DOHH2 (cell line): ENCODE results near the gene TFAP2A.

Experiments
- EZH2phosphoT487 ChIP-seq: fragments of 200-600 bp; sonication (generic); IDR thresholded peaks from 2 replicates; pipeline ENCODE4 v1.6.1; 2017; ENCODE audit warnings: borderline replicate concordance, mild to moderate bottlenecking, antibody characterized with exemption, low read length, moderate library complexity, mixed read lengths
- TF ChIP-seq, protein P1 (sequence below): fragments of 200-600 bp; sonication (generic); IDR thresholded peaks from one replicate; pipeline ENCODE4 v1.5.1; 2014; ENCODE audit warnings: antibody characterized with exemption, mild to moderate bottlenecking, low read depth, low read length; ENCODE audit not compliant: poor library complexity, severe bottlenecking

DNA sequence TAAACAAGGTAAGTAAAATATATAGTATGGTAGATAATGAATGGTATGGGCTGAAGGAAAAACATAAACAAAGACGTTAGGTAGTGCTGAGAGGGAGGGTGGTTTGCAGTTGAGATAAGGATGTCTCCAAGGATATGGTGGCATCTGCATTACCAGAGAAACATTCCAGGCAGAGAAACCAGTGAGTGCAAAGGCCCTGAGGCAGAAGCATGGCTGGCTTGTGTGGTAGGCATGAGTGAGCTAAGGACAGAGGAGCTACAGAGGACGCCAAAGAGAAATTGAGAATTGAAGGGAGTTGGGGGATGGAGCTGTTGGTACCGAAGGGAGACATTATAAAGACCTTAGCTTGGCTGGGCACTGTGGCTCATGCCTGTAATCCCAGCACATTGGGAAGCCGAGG, 18.4 kb upstream of the TFAP2A start:
- TF ChIP-seq, protein P1, sequence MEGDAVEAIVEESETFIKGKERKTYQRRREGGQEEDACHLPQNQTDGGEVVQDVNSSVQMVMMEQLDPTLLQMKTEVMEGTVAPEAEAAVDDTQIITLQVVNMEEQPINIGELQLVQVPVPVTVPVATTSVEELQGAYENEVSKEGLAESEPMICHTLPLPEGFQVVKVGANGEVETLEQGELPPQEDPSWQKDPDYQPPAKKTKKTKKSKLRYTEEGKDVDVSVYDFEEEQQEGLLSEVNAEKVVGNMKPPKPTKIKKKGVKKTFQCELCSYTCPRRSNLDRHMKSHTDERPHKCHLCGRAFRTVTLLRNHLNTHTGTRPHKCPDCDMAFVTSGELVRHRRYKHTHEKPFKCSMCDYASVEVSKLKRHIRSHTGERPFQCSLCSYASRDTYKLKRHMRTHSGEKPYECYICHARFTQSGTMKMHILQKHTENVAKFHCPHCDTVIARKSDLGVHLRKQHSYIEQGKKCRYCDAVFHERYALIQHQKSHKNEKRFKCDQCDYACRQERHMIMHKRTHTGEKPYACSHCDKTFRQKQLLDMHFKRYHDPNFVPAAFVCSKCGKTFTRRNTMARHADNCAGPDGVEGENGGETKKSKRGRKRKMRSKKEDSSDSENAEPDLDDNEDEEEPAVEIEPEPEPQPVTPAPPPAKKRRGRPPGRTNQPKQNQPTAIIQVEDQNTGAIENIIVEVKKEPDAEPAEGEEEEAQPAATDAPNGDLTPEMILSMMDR = no peak
- TF ChIP-seq EZH2phosphoT487 = no peak
